Left lobe of liver (tissue), 2 donors: ENCODE data around the gene JMJD1C. TPM values are rescaled to one million over a fixed set of nuclear protein-coding genes. Genes with fewer than 3 reads are reported as not detected.
"Not testable (repeated sequence)": the region's sequence is repeated elsewhere in the genome, so short reads cannot be mapped to it uniquely, and the experiment has no call there.

ENCODE experiments used
- ATAC-seq: fragments of 200-7000 bp; cut with Tn5 transposase; one replicate; pipeline ENCODE4 v1.9.1; 2020; ENCODE audit warnings: mild to moderate bottlenecking, moderate library complexity
- DNase-seq: peaks from one replicate; pipeline ENCODE4 v3.0.0-alpha.2; 2020; ENCODE audit warnings: low spot score
- total RNA-seq: library from RNA; stranded (reverse); gene quantifications from one replicate; pipeline ENCODE4 v1.2.1, GENCODE V29; 2021
- donor health status: DM: no; HTN: no; CAD: no; lungs with moderate emphysema.
- donor health status: DM: no; HTN: yes; CAD: no.

The JMJD1C gene
- total RNA-seq, 1 donor from 2014 or later = 32.0 TPM

DNA sequence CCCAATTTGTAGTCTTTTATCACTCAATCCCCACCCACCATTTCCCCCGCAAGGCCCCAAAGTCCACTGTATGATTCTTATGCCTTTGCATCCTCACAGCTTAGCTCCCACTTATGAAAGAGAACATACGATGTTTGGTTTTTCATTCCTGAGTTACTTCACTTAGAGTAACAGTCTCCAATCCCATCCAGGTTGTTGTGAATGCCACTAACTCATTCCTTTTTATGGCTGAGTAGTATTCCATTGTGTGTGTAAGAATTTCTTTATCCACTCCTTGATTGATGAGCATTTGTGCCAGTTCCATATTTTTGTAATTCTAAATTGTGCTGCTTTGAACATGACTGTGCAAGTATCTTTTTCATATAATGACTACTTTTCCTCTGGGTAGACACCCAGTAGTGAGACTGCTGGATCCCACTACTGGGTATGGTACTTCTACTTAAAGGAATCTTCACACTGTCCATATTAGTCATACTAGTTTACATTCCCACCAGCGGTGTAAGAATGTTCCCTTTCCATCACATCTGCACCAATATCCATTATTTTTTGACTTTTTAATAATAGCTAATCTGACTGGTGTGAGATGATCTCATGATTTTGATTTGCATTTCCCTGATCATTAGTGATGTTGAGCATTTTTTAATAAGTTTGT, 152.6 kb downstream of the JMJD1C start:
- DNase-seq = no peak

GRCh38 chr10:63308628-63309027, 157.1 kb downstream of the JMJD1C start:
- no peak for ATAC-seq
- no peak for DNase-seq

More for the DNA sequence above, 152.6 kb downstream of the JMJD1C start:
- no peak for ATAC-seq

GRCh38 chr10:63304146-63304545, 161.6 kb downstream of the JMJD1C start:
- ATAC-seq (no peak), DNase-seq (no peak)

DNA sequence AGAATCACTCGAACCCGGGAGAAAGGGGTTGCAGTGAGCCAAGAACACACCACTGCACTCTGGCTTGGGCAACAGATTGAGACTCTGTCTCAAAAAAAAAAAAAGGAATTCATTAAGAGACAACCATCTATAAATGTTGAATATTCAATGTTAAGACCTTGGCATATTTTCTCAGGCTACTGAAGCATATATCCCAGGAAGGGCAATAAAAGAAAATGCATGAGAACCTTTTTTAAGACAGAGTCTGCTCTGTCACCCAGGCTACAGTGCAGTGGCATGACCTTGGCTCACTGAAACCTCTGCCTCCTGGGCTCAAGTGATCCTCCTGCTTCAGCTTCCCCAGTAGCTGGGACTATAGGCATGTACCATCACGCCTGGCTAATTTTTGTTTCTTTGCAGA, 165.0 kb downstream of the JMJD1C start:
- DNase-seq (no peak), ATAC-seq (no peak)

DNA sequence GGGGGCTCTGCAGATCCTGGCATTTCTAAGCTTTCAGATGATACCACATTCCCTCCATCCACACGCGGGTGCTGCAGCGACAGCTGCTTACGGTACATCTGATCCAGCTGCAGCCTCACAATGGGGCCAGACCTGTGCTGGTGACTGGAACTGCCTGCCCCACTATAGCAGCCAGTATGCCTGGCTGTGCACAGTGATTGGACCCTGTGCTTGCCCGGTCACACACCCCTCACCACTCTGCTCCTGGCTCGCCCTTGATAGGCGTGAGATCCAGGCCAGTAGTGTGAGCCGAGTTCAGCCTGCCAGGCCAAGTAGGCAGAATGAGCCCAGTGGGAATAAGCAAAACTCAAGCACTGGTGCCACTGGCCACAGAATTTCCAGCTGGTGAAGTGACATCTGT, 167.8 kb downstream of the JMJD1C start:
- ATAC-seq = peak; percentile 11

GRCh38 chr10:63294781-63295180, 171.0 kb downstream of the JMJD1C start:
- no peak for ATAC-seq

More for the DNA sequence above, 167.8 kb downstream of the JMJD1C start:
- no peak for DNase-seq

DNA sequence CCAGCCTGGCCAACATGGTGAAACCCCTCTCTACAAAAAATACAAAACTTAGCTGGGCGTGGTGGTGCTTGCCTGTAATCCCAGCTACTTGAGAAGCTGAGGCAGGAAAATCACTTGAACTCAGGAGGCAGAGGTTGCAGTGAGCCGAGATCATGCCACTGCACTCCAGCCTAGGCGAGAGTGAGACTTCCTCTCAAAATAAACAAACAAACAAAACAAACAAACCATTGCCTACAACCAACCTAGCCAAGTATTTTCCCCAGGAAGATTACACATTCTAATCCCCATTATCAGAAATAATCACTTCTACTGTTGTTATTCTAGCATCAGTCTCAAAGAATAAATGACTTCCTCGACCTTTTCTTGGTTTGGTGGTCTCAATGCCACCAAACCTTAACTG, 172.9 kb downstream of the JMJD1C start:
- not testable (repeated sequence) for DNase-seq
- peak; percentile 28 for ATAC-seq

More at GRCh38 chr10:63294781-63295180, 171.0 kb downstream of the JMJD1C start:
- DNase-seq = no peak

- ATAC-seq = no peak
Measured at GRCh38 chr10:63288170-63288569, 177.6 kb downstream of the JMJD1C start.

DNA sequence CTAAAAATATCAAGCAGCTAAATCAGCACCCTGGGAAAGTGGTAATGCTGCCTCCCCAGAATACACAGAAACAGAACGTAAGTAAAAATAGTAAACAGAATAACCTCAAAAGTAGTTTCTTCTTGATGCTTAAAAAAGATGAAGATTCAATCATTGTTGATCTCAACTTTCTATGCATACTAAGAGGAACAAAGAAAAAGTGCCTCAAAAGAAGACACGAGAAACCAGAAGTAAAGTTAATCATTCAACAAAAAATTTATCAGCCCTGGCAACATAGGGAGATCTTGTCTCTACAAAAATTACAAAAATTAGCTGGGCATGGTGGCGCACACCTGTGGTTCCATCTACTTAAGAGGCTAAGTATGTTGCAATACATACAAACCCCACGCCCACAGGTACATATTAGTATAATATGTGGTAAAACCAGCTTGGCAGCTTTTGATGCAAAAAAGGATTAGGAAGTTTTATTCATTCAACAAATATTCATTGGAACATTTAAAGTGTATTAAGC, 179.0 kb downstream of the JMJD1C start:
- ATAC-seq (peak; percentile 21), DNase-seq (no peak)

More at GRCh38 chr10:63288170-63288569, 177.6 kb downstream of the JMJD1C start:
- no peak for DNase-seq

- ATAC-seq = peak; percentile 93
- DNase-seq = no peak
Measured at GRCh38 chr10:63286340-63286739, 179.4 kb downstream of the JMJD1C start.

DNA sequence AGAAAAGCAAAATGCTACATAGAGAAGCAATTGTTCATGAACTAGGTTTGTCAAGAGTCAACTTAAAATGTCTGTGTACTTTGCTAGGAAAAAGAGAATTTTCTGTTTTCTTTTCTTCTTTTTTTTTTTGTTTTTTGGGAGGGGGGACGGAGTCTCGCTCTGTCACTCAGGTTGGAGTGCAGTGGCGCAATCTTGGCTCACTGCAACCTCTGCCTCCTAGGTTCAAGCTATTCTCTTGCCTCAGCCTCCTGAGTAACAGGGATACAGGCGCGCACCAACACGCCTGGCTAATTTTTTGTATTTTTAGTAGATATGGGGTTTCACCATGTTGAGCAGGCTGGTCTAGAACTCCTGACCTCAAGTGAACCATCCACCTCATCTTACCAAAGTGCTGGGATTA, 181.9 kb downstream of the JMJD1C start:
- ATAC-seq, DNase-seq: not testable (repeated sequence)

DNA sequence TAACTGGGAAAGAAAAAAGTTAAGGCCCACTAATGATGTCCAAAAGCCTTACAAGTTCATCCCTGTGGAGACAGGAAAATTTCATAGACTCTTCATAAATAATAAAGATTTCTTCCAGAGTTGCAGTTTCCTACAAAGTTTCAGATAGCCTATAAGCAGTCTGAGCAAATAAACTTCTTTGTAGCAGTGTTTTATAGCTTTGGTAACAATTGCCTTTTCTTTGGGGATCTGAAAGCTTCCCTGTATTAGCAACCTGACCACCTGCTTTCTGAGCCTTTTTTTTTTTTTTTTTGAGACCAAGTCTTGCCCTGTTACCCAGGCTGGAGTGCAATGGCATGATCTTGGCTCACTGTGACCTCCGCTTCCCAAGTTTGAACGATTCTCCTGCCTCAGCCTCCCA, 182.7 kb downstream of the JMJD1C start:
- ATAC-seq = no peak
- DNase-seq = no peak

GRCh38 chr10:63281967-63282366, 183.8 kb downstream of the JMJD1C start:
- DNase-seq (no peak), ATAC-seq (no peak)

- no peak for DNase-seq
- ATAC-seq = no peak
Measured at GRCh38 chr10:63280386-63280785, 185.4 kb downstream of the JMJD1C start.

DNA sequence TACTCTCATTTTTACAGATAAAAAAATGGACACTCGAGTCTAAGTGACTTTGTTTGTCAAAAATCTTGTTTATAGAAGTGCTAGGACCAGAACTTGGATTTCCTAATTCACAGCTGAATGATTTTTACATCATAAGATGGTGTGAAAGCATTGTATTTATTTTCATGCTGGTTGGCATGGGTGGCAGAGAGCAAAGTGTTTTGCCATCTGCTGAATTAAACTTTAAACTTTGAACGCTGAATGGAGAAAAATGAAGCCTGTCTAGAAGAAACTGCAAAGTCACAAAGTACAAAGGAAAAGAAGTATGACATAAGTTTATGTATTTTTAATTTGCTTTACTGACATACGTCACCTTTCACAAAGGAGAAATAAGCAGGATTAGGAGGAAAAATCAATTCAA, 190.7 kb downstream of the JMJD1C start:
- ATAC-seq = peak; percentile 81
- DNase-seq = no peak

DNA sequence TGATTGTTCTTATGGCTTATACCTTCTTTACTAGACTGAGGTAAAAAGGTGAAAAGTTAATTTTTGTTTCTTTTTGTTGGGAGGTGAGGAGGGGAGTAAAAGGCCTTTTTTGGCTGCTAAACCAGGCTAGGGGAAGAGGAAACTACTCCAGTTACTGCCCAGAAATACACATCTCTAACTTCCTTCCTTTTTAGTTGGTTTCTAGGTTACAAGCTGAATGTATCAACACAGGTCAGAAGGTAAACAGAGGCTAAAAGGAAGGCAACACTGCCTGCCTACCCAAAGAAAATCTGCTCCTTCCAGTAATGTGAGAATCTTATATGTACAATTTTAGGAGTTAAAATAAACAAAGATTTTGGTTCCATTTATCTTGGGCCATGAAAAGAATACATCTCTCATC, 192.2 kb downstream of the JMJD1C start:
- DNase-seq (no peak), ATAC-seq (no peak)

GRCh38 chr10:63268798-63269503, 196.8 kb downstream of the JMJD1C start:
- ATAC-seq (peak; percentile 88), DNase-seq (peak; percentile 85)

GRCh38 chr10:63268149-63268797, 197.5 kb downstream of the JMJD1C start:
- DNase-seq (no peak), ATAC-seq (peak; percentile 22)

GRCh38 chr10:63267414-63268148, 198.2 kb downstream of the JMJD1C start:
- ATAC-seq (peak; percentile 49), DNase-seq (no peak)

- no peak for DNase-seq
- no peak for ATAC-seq
Measured at GRCh38 chr10:63266391-63267316, 199.1 kb downstream of the JMJD1C start.
